Myocyte (in vitro differentiated cells): ENCODE data around the gene NDFIP2. TPM values are rescaled to one million over a fixed set of nuclear protein-coding genes. Genes with fewer than 3 reads are reported as not detected.
A peak's percentile ranks its signal among the peaks of the same experiment; 100 is the strongest.

Source experiments
- DNase-seq: peaks from one replicate; pipeline ENCODE4 v3.0.0-alpha.2; 2012; ENCODE audit warnings: low read depth
- polyA plus RNA-seq: library from polyadenylated mRNA; unstranded; fragments of >200 nt; gene quantifications from one replicate; pipeline ENCODE4 v1.2.1, GENCODE V29; 2012; ENCODE audit warnings: missing spikeins
- total RNA-seq: library from RNA; depleted of rRNA; stranded (reverse); fragments of >200 nt; gene quantifications from 2 replicates; pipeline ENCODE4 v1.2.3, GENCODE V29; 2014

NDFIP2 gene
- total RNA-seq = 31.7 and 36.7 TPM in 2 replicates
- 39.7 TPM for polyA plus RNA-seq

GRCh38 chr13:79480954-79481684, at the start of gene NDFIP2:
TSS of gene NDFIP2 (plus strand) at chr13:79481155. CDS start at chr13:79481204, 49 bp downstream.
- peak; percentile 87 for DNase-seq

- DNase-seq = no peak
Observed at GRCh38 chr13:79432086-79432485, 48.9 kb upstream of the NDFIP2 start.

- DNase-seq = no peak
Observed at GRCh38 chr13:79432992-79433391, 48.0 kb upstream of the NDFIP2 start.

GRCh38 chr13:79434556-79434955, 46.4 kb upstream of the NDFIP2 start:
- peak; percentile 59 for DNase-seq

- peak; percentile 4 for DNase-seq
Observed at GRCh38 chr13:79435561-79435990, 45.4 kb upstream of the NDFIP2 start.

- DNase-seq = no peak
Observed at GRCh38 chr13:79439275-79439674, 41.7 kb upstream of the NDFIP2 start.

GRCh38 chr13:79440958-79441528, 39.9 kb upstream of the NDFIP2 start:
- DNase-seq = no peak

- DNase-seq = no peak
Observed at GRCh38 chr13:79442221-79442620, 38.7 kb upstream of the NDFIP2 start.

GRCh38 chr13:79442706-79443105, 38.2 kb upstream of the NDFIP2 start:
- no peak for DNase-seq

GRCh38 chr13:79445968-79446645, 34.8 kb upstream of the NDFIP2 start:
- no peak for DNase-seq

GRCh38 chr13:79447141-79447540, 33.8 kb upstream of the NDFIP2 start:
- DNase-seq = no peak

GRCh38 chr13:79447741-79448140, 33.2 kb upstream of the NDFIP2 start:
- no peak for DNase-seq

GRCh38 chr13:79448413-79448812, 32.5 kb upstream of the NDFIP2 start:
- DNase-seq = no peak

GRCh38 chr13:79450110-79450509, 30.8 kb upstream of the NDFIP2 start:
- DNase-seq = no peak

GRCh38 chr13:79451500-79451962, 29.4 kb upstream of the NDFIP2 start:
- peak; percentile 53 for DNase-seq

GRCh38 chr13:79452239-79452913, 28.6 kb upstream of the NDFIP2 start:
- no peak for DNase-seq

GRCh38 chr13:79455331-79455730, 25.6 kb upstream of the NDFIP2 start:
- peak; percentile 53 for DNase-seq

- no peak for DNase-seq
Observed at GRCh38 chr13:79456051-79456450, 24.9 kb upstream of the NDFIP2 start.

- no peak for DNase-seq
Observed at GRCh38 chr13:79456656-79457365, 24.1 kb upstream of the NDFIP2 start.

GRCh38 chr13:79457390-79457789, 23.6 kb upstream of the NDFIP2 start:
- no peak for DNase-seq

- peak; percentile 36 for DNase-seq
Observed at GRCh38 chr13:79457948-79458347, 23.0 kb upstream of the NDFIP2 start.
